HL-60 (cell line): ENCODE data around the gene MAT2A.
A peak's percentile ranks its signal among the peaks of the same experiment; 100 is the strongest.

Experiments used
- DNase-seq, 2 experiments: peaks; one replicate each; pipeline ENCODE4 v3.0.0-alpha.2; 2010 to 2020; ENCODE audit warnings: low read depth in 1 of 2, low spot score in 1 of 2
- H3K27ac ChIP-seq: fragments of 250-450 bp; sonication (Bioruptor Pico); replicated peaks from 2 replicates; pipeline ENCODE4 v1.5.1; 2020; ENCODE audit warnings: mild to moderate bottlenecking, moderate library complexity
- H3K27me3 ChIP-seq: fragments of 250-450 bp; sonication (Bioruptor Pico); 2 replicates; pipeline ENCODE4 v1.5.1; 2021; ENCODE audit warnings: mild to moderate bottlenecking, moderate library complexity; ENCODE audit not compliant: insufficient read depth, poor library complexity, severe bottlenecking
- H3K4me3 ChIP-seq: replicated peaks from 2 replicates; pipeline ENCODE4 v1.5.1; 2011; ENCODE audit warnings: mild to moderate bottlenecking, control low read depth, low read length; ENCODE audit not compliant: insufficient read depth
- CTCF ChIP-seq: IDR thresholded peaks from one replicate; pipeline ENCODE4 v1.5.1; 2011; ENCODE audit warnings: low read length, control low read depth, inconsistent platforms; ENCODE audit not compliant: insufficient read depth
- GABPA ChIP-seq: IDR thresholded peaks from 2 replicates; pipeline ENCODE4 v1.6.1; 2012; ENCODE audit warnings: low read depth
- POLR2AphosphoS5 ChIP-seq: IDR thresholded peaks from 2 replicates; pipeline ENCODE4 v1.6.1; 2012; ENCODE audit warnings: low read depth
- REST ChIP-seq: IDR thresholded peaks from 2 replicates; pipeline ENCODE4 v1.6.1; 2012; ENCODE audit warnings: low read depth; ENCODE audit not compliant: insufficient replicate concordance
- SPI1 ChIP-seq: IDR thresholded peaks from 2 replicates; pipeline ENCODE4 v1.6.1; 2012; ENCODE audit warnings: low read depth, mild to moderate bottlenecking, borderline replicate concordance

The MAT2A gene

GRCh38 chr2:85575739-85576138 lies 36.8 kb downstream of the MAT2A start:
- H3K27ac ChIP-seq: no peak overlapping the region; the same call in 1 of the 2 replicates
- TF ChIP-seq SPI1: no peak
- no peak for TF ChIP-seq CTCF
- TF ChIP-seq POLR2AphosphoS5: no peak
- no peak for TF ChIP-seq GABPA
- no peak for TF ChIP-seq REST
- H3K4me3 ChIP-seq: no peak overlapping the region
- no peak for DNase-seq
- H3K27me3 ChIP-seq: no peaks in the 10 kb centered on the region

- Histone ChIP-seq H3K27ac (peak overlapping the region; percentile 99), H3K4me3 (peak overlapping the region; percentile 70), H3K27me3 (no peaks in the 10 kb centered on the region)
- no peak for DNase-seq
- TF ChIP-seq GABPA (no peak), POLR2AphosphoS5 (no peak), REST (no peak), CTCF (no peak), SPI1 (no peak)
These were observed 38.1 kb downstream of the MAT2A start for GRCh38 chr2:85577063-85577385.

- H3K27ac ChIP-seq: peak within 1 kb of the TSS; percentile 99
- peak; percentile 86 to 90 for DNase-seq
- H3K27me3 ChIP-seq: no peaks in the 10 kb centered on the region
- peak within 1 kb of the TSS; percentile 70 for H3K4me3 ChIP-seq
- TF ChIP-seq POLR2AphosphoS5 (peak; percentile 76), REST (peak; percentile 36), SPI1 (peak; percentile 62; the same call in 1 of the 2 replicates), GABPA (no peak), CTCF (no peak)
These were observed 38.6 kb downstream of the MAT2A start, which contains the start of gene VAMP8 for GRCh38 chr2:85577386-85578242. VAMP8 (plus strand) TSS chr2:85577586; CDS start chr2:85577647, 61 bp downstream.
